CD4-positive, alpha-beta T cell treated with Interleukin-21 for 1 hour (primary cell): ENCODE results near the gene CCR4.
"Not testable (repeated sequence)": the region's sequence is repeated elsewhere in the genome, so short reads cannot be mapped to it uniquely, and the experiment has no call there.

ENCODE experiments used
- DNase-seq: peaks from one replicate; pipeline ENCODE4 v3.0.0-alpha.2; 2020

CCR4 gene

DNA sequence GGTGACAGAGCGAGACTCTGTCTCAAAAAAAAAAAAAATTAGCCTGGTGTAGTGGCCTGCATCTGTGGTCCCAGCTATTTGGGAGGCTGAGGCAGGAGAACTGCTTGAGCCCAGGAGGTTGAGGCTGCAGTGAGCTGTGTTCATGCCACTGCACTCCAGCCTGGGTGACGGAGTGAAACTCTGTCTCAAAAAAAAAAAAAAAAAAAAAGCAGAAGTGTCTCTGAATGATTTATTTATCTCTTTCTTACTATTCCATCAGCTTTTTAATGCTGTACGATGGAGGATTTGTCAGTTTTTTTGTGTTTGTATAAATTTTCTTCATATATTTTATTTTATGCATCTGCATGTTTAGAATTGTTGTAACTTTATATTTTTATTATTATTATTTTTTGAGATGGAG lies 33.5 kb downstream of the CCR4 start:
- DNase-seq: not testable (repeated sequence)

- DNase-seq: no peak
These were observed 37.7 kb downstream of the CCR4 start for GRCh38 chr3:32989171-32989570.

DNA sequence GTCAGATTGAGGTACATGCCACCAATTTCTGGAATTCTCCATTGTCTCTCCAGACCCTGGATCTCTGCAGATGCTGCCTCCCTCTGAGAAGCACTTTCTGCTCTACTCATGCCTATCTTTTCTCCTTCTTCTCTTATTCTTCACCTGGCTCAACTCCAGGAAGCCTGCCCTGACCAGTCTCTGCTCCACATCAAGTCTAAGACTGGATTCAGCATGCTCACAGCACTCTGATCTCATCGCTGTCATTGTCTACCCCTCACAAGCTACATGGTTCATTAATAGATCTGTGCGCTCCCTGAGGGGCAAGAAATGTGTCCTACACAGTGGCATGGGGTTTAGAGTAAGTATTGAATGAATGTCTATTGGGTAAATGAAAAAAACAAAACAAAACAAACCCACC lies 38.7 kb downstream of the CCR4 start:
- no peak for DNase-seq

DNA sequence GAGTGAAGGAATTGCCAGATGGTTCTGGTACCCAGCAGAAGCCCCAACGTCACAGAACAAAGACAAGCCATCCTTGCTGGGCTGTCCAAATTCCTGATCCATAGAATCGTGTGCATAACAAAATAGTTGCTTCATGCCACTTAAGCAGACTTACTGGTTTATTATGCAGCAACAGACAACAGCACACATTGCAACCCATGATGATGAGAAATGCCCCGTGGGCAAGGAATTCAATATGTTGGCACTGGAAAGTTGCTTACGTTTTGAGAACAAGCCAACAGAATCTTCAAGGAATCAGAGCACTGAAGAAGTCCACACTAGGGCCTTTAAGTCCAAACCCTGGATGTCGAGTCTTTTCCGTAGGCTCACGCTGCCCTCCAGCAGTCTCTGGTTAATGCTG lies 40.3 kb downstream of the CCR4 start:
- no peak for DNase-seq

- no peak for DNase-seq
These were observed 40.9 kb downstream of the CCR4 start for GRCh38 chr3:32992310-32992686.

DNA sequence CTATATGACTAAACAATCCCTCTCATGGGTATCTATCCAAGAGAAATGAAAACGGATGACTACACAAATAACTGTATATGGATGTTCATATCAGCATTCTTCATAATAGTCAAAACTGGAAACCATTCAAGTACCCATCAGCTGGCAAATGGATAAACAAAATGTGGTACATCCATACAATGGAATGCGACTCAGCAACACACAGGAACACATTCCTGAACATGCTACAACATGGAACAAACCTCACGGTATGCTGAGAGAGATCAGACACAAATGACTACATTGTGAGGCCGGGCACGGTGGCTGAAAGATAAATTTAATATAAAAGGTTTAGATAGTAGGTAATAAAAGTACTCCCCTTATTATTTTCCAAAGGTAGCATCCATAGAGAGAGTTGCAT lies 42.6 kb downstream of the CCR4 start:
- no peak for DNase-seq

- DNase-seq: no peak
These were observed 43.7 kb downstream of the CCR4 start for GRCh38 chr3:32995098-32995497.

DNA sequence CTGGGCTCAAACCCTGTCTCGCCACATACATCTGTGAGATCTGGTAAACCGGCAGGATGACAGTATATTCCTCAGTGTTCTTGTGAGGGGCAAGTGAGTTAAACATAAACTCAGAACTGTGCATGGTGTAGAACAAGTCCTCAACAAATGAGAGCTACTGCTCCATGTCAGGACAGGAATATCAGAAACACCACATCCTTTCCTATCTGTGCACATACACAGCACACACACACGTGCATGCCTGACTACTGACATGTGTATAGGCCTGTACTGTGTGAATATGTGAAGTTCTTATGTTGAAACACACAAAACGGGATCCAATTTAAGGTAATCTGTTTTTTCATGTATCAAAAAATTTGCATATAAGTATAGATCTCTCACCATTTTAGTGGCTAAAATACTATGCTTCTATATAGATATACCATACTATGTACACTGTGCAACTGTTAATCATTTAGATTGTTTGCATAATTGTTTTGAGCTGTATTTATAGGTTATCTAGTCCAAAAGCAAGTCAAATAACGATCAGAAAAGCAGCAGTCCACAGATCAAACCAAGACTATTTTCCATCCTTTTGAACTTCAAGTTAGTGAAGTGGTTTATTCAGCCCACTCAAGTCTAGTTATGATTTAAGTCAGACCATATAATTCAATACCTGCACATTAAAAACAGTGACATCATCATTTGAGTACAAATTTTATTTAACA lies 44.8 kb downstream of the CCR4 start:
- DNase-seq: no peak

- no peak for DNase-seq
These were observed 45.3 kb downstream of the CCR4 start for GRCh38 chr3:32996755-32997091.

GRCh38 chr3:32998631-32999451 lies 47.4 kb downstream of the CCR4 start:
- DNase-seq: peak; percentile 35

DNA sequence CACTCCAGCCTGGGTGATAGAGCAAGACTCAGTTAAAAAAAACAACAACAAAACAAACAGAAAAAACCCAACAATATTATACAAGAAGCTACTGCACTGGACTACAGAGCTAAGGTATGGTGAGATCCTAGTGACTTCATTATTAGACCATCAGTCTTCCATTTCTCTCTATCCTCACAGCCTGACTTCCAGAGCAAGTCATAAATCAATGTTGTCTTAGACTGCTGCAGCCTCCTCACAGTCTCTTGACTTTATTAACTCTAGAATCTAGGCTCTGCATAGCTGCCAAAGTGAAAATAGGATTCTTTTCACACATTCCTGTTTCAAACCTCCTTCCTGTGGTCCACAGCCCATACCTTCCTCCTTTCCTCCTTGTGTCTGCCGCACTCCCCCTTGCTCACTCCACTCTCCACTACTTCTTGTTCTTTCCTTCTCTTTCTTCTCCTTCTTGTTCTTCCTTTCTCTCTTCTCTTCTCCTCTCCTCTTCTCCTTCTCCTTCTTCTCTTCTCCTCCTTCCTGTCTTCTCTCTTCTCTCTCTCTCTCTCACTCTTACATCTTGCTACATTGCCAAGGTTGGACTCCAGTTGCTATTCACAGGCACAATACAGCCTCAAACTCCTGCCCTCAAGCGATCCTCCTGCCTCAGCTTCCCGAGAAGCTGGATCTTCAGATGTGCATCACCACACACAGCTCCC lies 49.4 kb downstream of the CCR4 start:
- no peak for DNase-seq

- DNase-seq: peak; percentile 33
These were observed 50.4 kb downstream of the CCR4 start for GRCh38 chr3:33001889-33002288.

DNA sequence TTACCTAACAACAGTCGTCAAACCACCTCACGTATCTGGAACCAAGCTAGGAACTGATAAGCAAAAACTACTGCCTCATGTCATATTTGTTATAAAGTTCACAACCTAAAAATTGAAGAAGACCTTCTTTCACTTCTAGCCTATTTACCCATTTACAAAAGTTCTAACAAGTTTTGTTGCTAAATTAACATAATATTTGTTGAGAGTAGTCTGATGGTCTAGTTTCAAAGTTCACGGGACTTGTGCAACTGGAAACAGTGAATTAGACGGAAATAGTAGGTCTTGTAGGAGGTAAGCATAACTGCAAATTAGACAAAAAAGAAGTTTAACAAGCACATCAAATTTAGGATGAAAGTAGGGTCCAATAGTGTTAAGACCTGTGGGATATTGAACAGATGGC lies 51.9 kb downstream of the CCR4 start:
- DNase-seq: no peak

DNA sequence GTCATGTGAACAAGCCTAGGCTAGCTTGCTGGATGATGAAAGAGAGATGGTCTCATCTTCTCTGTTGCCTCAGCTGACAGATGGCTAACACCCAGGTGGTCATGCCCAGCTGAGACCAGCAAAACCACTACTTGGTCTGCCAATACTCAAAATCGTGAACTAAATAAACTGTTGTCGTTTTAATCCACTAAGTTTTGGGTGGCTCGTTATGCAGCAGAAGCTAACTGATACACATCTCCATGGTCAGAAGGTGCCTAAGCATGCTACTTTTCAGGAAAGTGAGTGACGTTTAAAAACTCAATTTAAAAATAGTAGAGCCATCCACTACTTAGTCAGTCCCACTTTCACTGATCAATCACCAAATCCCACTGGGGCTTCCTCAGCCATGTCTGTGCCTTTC lies 52.8 kb downstream of the CCR4 start:
- DNase-seq: no peak

DNA sequence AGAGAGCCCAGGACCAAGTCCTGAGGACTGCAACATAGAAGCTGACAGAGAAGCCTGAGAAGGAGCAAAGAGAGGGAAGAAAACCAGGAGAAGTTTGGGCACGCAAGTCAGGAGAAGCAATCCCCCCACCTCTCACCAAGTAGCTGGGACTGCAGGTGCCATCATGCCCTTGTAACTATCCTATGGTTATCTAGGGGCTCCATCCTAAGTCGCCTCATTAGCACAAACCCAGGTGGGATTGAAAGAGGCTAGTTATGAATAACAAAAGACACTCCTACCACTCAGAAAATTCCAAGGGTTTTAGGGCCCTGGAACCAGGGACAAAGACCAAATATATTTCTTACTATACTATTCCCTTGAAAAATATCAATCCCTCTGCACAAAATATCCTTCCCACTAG lies 53.5 kb downstream of the CCR4 start:
- no peak for DNase-seq
